Measurements from ENCODE around the gene NCOA7.

The NCOA7 gene

DNA sequence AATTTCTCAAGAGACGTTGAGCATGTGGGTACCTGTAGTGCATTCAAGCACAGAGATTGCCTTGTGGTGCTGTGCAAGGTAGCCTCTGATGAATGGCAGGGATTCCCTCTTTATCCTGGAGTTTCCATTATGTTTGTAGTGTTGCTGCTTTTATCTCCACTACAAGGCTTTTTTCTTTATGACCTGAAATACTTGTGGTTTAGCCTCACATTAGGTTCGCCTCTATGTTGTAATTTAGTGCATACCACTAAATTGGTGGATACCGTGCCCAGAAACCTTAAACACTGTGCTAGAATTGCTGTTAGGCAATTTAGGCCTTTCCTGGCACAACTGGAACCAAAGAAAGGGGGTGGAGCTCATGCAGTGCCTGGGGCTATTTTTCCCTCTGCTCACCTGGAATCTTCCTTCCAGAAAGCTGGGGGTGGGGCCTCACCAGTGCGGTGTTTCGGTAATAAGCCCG, 76.8 kb downstream of the NCOA7 start:
- H3K4me3 ChIP-seq (ENCODE audit: low read depth, low read length), result no peak overlapping the region
- DNase-seq (ENCODE audit: low read depth), result peak; percentile 95
- TF ChIP-seq, protein P1, sequence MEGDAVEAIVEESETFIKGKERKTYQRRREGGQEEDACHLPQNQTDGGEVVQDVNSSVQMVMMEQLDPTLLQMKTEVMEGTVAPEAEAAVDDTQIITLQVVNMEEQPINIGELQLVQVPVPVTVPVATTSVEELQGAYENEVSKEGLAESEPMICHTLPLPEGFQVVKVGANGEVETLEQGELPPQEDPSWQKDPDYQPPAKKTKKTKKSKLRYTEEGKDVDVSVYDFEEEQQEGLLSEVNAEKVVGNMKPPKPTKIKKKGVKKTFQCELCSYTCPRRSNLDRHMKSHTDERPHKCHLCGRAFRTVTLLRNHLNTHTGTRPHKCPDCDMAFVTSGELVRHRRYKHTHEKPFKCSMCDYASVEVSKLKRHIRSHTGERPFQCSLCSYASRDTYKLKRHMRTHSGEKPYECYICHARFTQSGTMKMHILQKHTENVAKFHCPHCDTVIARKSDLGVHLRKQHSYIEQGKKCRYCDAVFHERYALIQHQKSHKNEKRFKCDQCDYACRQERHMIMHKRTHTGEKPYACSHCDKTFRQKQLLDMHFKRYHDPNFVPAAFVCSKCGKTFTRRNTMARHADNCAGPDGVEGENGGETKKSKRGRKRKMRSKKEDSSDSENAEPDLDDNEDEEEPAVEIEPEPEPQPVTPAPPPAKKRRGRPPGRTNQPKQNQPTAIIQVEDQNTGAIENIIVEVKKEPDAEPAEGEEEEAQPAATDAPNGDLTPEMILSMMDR (conservative IDR thresholded peaks at IDR 0.05; ENCODE audit: low read depth, low read length), result no peak

DNA sequence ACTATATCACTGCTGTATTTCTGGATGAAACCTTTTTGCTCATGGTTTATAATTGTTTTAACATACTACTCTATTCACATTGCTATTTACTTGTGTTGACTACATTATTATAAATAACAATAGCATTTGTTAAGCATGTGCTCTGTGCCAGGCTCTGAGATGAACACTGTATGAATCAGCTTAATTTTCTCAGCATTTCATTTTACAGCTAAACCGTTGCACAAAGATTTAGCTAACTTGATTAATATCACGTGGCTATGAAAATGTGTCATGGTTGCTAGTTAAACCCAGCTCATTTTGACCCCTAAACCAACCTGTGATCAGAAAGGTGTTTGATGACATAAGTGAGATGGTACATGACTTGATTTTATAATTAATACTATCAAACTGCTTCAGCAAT, 77.5 kb downstream of the NCOA7 start:
- DNase-seq (ENCODE audit: low read depth), result peak; percentile 12
- TF ChIP-seq, protein P1 (conservative IDR thresholded peaks at IDR 0.05; ENCODE audit: low read depth, low read length), result no peak
- no peak overlapping the region for H3K4me3 ChIP-seq (ENCODE audit: low read depth, low read length)

DNA sequence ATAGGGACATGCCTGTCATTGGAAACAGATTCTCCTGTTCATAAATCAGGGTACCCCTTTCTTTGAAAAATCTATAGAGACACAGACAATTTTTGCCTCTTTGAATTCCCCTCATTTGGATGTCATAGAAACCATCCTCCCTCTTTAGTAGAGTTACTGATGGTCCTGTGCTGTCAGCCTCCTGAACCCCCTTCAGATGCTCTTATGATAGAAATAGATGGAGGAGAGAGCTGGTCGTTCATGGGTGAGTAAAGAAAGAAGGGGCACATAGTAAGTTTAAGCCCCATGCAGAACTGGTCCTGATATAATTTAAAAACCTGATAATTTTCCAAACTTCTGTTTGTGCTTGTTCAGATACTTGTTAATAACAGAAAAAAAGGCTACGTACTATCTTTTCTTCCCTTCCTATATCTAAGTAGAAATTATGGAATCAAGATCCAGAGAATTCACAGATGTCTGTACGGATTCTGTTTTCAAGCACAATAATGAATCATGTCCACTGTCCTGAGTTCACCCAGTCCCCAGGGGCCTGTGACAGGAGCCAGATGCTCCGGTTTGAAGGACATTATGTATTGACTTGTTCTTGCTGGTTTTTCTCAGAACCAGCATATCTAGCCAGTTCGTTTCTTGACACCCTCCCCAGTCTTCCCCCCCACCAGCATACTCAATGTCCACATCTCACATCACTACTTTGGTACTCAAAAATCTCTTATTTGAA, 78.1 kb downstream of the NCOA7 start:
- TF ChIP-seq, protein P1 (conservative IDR thresholded peaks at IDR 0.05; ENCODE audit: low read depth, low read length), result no peak
- no peak overlapping the region for H3K4me3 ChIP-seq (ENCODE audit: low read depth, low read length)
- no peak for DNase-seq (ENCODE audit: low read depth)

DNA sequence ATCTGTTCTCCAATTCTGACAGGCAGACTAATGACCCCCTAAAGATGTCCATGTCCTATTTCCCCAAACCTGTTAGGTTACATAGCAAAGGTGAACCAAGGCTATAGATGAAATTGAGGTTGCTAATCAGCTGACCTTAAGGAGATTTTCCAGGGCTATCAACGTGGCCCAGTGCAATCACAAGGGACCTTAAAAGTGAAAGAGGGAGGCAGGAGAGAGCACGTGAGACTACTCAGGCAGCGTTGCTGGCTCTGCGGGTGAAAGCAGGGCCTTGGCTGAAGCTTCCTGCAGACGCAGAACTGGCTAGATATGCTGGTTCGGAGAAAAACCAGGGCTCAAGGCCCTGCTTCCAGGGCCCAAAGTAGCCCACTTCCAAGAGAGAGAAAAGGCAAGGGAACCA, 78.7 kb downstream of the NCOA7 start:
- DNase-seq (ENCODE audit: low read depth), result no peak
- TF ChIP-seq, protein P1 (conservative IDR thresholded peaks at IDR 0.05; ENCODE audit: low read depth, low read length), result no peak
- no peak overlapping the region for H3K4me3 ChIP-seq (ENCODE audit: low read depth, low read length)

DNA sequence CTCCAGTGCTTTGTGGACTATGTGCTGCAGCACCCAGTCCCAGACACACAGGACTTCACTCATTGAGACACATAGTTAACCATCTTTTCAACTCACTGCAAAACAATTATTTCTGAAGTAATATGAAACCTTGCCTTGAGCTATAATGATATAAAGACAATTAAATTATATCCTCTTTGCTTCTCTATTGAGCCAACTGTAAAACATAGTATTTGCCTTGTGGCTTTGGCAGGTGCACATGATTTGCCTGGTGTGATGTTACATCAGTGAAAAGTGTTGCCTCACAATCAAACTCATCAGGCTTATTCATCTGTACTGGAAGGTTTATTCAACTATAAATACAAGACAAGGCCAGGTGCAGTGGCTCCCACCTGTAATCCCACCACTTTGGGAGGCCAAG, 80.6 kb downstream of the NCOA7 start:
- DNase-seq (ENCODE audit: low read depth), result peak; percentile 18
- H3K4me3 ChIP-seq (ENCODE audit: low read depth, low read length), result no peak overlapping the region
- TF ChIP-seq, protein P1 (conservative IDR thresholded peaks at IDR 0.05; ENCODE audit: low read depth, low read length), result no peak

DNA sequence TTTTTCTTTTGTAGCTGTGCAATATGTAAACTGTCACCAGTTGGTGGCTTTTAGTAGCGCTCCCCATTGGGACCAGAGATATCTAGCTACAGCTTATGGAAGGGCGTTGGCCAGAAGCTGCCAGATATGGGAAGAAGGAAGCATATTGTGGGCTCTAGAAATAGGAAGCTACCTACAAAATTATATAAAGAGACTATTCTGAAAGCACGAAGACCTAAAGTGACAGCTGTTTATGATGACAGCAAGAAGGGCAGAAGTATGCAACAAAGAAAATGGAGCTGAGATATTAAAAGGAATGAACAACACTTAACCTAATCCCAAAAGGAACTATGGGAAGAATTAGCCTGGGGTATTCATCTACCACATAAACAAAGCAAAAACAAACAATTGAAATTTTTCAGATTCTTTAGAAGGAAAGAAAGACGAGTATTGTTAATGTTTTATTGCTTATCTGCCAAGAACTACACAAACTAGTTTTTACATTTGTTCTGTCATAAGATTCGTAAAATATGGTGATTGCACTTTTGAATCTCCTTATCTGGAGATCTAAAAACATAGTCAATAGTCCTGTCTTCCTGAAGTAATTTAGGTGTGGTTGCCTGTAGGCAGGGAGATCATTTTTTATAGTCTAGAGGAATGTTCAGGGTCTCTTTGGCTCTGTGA, 81.6 kb downstream of the NCOA7 start:
- TF ChIP-seq, protein P1 (conservative IDR thresholded peaks at IDR 0.05; ENCODE audit: low read depth, low read length), result no peak
- no peak overlapping the region for H3K4me3 ChIP-seq (ENCODE audit: low read depth, low read length)
- DNase-seq (ENCODE audit: low read depth), result peak; percentile 21
